HCT116 (cell line): Measurements from ENCODE around the gene MISP3.

ENCODE experiments used
- CEBPB ChIP-seq: IDR thresholded peaks from 2 replicates; pipeline ENCODE4 v1.6.1; 2012; ENCODE audit warnings: low read depth
- JUND ChIP-seq: IDR thresholded peaks from 2 replicates; pipeline ENCODE4 v1.6.1; 2012
- REST ChIP-seq: IDR thresholded peaks from 2 replicates; pipeline ENCODE4 v1.6.1; 2012; ENCODE audit warnings: low read depth

GRCh38 chr19:14090509-14091080 is 18.0 kb downstream of the MISP3 start, which contains the start of gene SAMD1:
- TF ChIP-seq JUND (no peak), CEBPB (no peak), REST (no peak)
